Heart left ventricle (tissue), 16 donors: Measurements from ENCODE around the gene SLC30A7. TPM values are rescaled to one million over a fixed set of nuclear protein-coding genes. Genes with fewer than 3 reads are reported as not detected.

Experiments used
- ATAC-seq, 4 donors: fragments of 200-7000 bp; cut with Tn5 transposase; one replicate each; pipeline ENCODE4 v1.9.1; 2020 to 2022; ENCODE audit warnings: moderate library complexity in 4 of 4, mild to moderate bottlenecking in 3 of 4, moderate number of reproducible peaks in 1 of 4
- DNase-seq, 5 donors: peaks; one replicate each; pipeline ENCODE4 v3.0.0-alpha.2; 2020
- H3K27ac ChIP-seq, 12 donors: fragments of 200-600 bp; sonication (generic) in 4 of 12; one replicate each; pipeline versions ENCODE4 v1.5.0 to v1.8.0; 2016 to 2022; ENCODE audit warnings: mild to moderate bottlenecking in 2 of 12
- H3K27me3 ChIP-seq, 9 donors: fragments of 200-600 bp; sonication (generic) in 2 of 9; one replicate each; pipeline versions ENCODE4 v1.5.1 to v1.8.0; 2016 to 2022; ENCODE audit warnings: mild to moderate bottlenecking in 3 of 9
- H3K36me3 ChIP-seq, 9 donors: fragments of 200-600 bp; sonication (generic) in 2 of 9; one replicate each; pipeline versions ENCODE4 v1.5.0 to v1.8.0; 2018 to 2022; ENCODE audit warnings: mild to moderate bottlenecking in 2 of 9
- H3K4me1 ChIP-seq, 12 donors: fragments of 200-600 bp; sonication (generic) in 4 of 12; one replicate each; pipeline versions ENCODE4 v1.5.0 to v1.8.0; 2016 to 2022; ENCODE audit warnings: mild to moderate bottlenecking in 3 of 12
- H3K4me3 ChIP-seq, 12 donors: fragments of 200-600 bp; sonication (generic) in 4 of 12; one replicate each; pipeline versions ENCODE4 v1.5.0 to v1.8.0; 2017 to 2022; ENCODE audit warnings: mild to moderate bottlenecking in 9 of 12, moderate library complexity in 4 of 12
- H3K9me3 ChIP-seq, 12 donors: fragments of 200-600 bp; sonication (generic) in 4 of 12; one replicate each; pipeline versions ENCODE4 v1.5.0 to v1.8.0; 2016 to 2022; ENCODE audit warnings: mild to moderate bottlenecking in 1 of 12
- POLR2A ChIP-seq, 2 donors: fragments of 450-650 bp; IDR thresholded peaks; one replicate each; pipeline ENCODE4 v1.6.1; 2017; ENCODE audit warnings: antibody characterized with exemption in 2 of 2, mild to moderate bottlenecking in 2 of 2, moderate library complexity in 2 of 2
- WGBS, 4 donors: extraction: QIAGEN DNeasy Blood & Tissue Kit in 2 of 4; methylation state at CpG; one replicate each; pipeline versions ENCODE4 v1.1.5 to v1.1.7; 2013 to 2018; 5-methylcytosine and 5-hydroxymethylcytosine counted together
- intact Hi-C, 10 donors: fragments of 100-400 bp; cut with DNase I; formaldehyde crosslinking; loops; one replicate each; pipeline versions ENCODE4 v1.11.1 to v1.14.2; 2022
- polyA plus RNA-seq, 2 donors: library from polyadenylated mRNA; stranded (reverse); fragments of 200-250 nt; gene quantifications; one replicate each; pipeline ENCODE4 v1.2.3, GENCODE V29; 2013
- total RNA-seq, 9 donors: library from RNA; depleted of rRNA in 2 of 9; stranded (reverse); fragments of >200 nt in 2 of 9; fragmentation: NEBNext Ultra II Directional in 3 of 9; extraction: Animal tissue kit (Norgen Biotek cat#: 25700) in 3 of 9; gene quantifications; one replicate each; pipeline versions ENCODE4 v1.1.0 to v1.2.4, GENCODE V29; 2016 to 2023
- TF ChIP-seq, protein P1 (sequence below), 12 donors: fragments of 200-600 bp; sonication (generic) in 4 of 12; IDR thresholded peaks; one replicate each; pipeline versions ENCODE4 v1.5.0 to v1.8.0; 2018 to 2022; ENCODE audit warnings: antibody characterized with exemption in 12 of 12, mild to moderate bottlenecking in 5 of 12
- donor health status: ischemic (EF 13 %, LVEDD 7.1; RV severe dilation, severe dysfunction).
- donor health status: healthy with polysubstance abuse.
- donor health status: DM: no; HTN: yes; CAD: no.
- donor health status: DM: no; HTN: no; CAD: no.
- donor health status: ischemic (EF 25% LVEDD 6.9; RV normal size, moderate dysfunction).
- donor health status: ischemic (EF 25% LVEDD 5.7; RV mildly dilated, moderate dysfunction).
- donor health status: healthy.
- donor health status: DM: yes; HTN: yes; CAD: no.
- donor health status: ischemic (EF 35%, LVEDD 5.7; RV mildly dilated, moderate dysfunction).
- donor health status: nonischemic (EF 11% LVEDD 7.7; RV severe dilation, severe dysfunction).
- donor health status: DM: yes; HTN: yes; CAD: no.
- donor health status: PGD.
- donor health status: ischemic (EF 29% LVEDD 5.4; RV normal size, mild dysfunction).
- donor health status: nonischemic (EF 23%, LVEDD 6.1; RV moderate dilation, normal function).

Gene SLC30A7
- total and polyA plus RNA-seq, 11 donors, result 1.6 to 19.4 (median 4.8) TPM

DNA sequence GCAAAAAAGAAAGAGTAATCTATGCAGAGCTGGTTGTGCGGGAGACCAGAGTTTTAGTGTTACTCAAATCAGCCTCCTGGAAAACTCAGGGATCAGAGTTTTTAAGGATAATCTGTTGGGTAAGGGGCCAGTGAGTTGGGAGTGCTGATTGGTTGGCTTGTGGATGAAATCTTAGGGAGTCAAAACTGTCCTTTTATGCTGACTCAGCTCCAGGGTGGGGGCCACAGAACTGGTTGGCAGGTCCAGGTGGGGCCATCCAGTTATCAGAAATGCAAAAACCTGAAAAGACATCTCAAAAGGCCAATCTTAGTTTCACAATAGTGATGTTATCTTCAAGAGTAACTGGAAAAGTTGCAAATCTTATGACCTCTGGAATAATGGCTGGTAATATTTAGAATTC is 4.5 kb upstream of the SLC30A7 start:
- intact Hi-C loops, result loop anchor here in 1 of 10 donors (10.0 kb wide), 1 partner anchor 757 kb away; the partner anchor contains the start of genes SASS6 and TRMT13
- Histone ChIP-seq H3K9me3 (peaks cover 0 to 16% (median 0%) of the 10 kb centered on the region in 12 donors), H3K27me3 (no peaks in the 10 kb centered on the region), H3K36me3 (peaks cover 0 to under 1% (median 0%) of the 10 kb centered on the region in 9 donors), H3K4me1 (peaks cover 0 to 13% (median 5%) of the 10 kb centered on the region in 12 donors), H3K27ac (no peak overlapping the region), H3K4me3 (no peak overlapping the region)
- DNase-seq, result no peak
- WGBS, 4 donors, result 97 to 100% (median 99%) methylated on average over 1 of the region's 1 CpG
- ATAC-seq, result no peak
- TF ChIP-seq, protein P1, sequence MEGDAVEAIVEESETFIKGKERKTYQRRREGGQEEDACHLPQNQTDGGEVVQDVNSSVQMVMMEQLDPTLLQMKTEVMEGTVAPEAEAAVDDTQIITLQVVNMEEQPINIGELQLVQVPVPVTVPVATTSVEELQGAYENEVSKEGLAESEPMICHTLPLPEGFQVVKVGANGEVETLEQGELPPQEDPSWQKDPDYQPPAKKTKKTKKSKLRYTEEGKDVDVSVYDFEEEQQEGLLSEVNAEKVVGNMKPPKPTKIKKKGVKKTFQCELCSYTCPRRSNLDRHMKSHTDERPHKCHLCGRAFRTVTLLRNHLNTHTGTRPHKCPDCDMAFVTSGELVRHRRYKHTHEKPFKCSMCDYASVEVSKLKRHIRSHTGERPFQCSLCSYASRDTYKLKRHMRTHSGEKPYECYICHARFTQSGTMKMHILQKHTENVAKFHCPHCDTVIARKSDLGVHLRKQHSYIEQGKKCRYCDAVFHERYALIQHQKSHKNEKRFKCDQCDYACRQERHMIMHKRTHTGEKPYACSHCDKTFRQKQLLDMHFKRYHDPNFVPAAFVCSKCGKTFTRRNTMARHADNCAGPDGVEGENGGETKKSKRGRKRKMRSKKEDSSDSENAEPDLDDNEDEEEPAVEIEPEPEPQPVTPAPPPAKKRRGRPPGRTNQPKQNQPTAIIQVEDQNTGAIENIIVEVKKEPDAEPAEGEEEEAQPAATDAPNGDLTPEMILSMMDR (IDR thresholded peaks at IDR 0.05), result no peak
- TF ChIP-seq POLR2A (IDR thresholded peaks at IDR 0.05), result no peak

GRCh38 chr1:100892554-100892953 is 3.3 kb upstream of the SLC30A7 start:
- 94 to 97% (median 96%) methylated on average over 3 of the region's 3 CpGs for WGBS, 4 donors
- Histone ChIP-seq H3K4me1 (peaks cover 0 to 24% (median 17%) of the 10 kb centered on the region in 12 donors), H3K9me3 (peaks cover 0 to 16% (median 0%) of the 10 kb centered on the region in 12 donors), H3K36me3 (no peaks in the 10 kb centered on the region), H3K4me3 (no peak overlapping the region), H3K27ac (no peak overlapping the region), H3K27me3 (no peaks in the 10 kb centered on the region)
- DNase-seq (no peak), ATAC-seq (no peak)
- no peak for TF ChIP-seq POLR2A (IDR thresholded peaks at IDR 0.05)
- TF ChIP-seq, protein P1 (IDR thresholded peaks at IDR 0.05), result no peak
- intact Hi-C loops, result loop anchor here in 1 of 10 donors (10.0 kb wide), 1 partner anchor 758 kb away; the partner anchor contains the start of genes SASS6 and TRMT13

DNA sequence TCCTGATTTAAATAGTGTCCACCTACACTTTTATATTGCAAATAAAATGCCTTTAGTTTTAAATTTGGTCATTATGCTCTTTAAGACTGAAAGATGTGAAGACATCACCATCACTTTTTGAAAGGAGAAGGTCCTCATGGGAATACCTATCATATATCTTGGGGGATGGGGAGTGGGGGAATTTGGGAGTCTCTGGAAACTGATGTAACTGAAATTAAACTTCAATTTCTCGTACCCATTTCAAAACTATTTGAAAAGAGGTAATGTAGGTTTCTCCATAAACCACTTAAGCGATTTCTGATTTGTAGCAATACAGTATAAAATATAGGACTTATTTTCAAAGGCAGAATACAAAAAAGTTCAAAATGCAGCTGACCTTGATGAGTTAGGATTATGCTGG is 2.2 kb upstream of the SLC30A7 start:
- H3K4me3 ChIP-seq, result peak overlapping the region in 9 of 12 donors; percentile 73 to 94 (median 80)
- TF ChIP-seq, protein P1 (IDR thresholded peaks at IDR 0.05), result no peak
- TF ChIP-seq POLR2A (IDR thresholded peaks at IDR 0.05), result no peak
- intact Hi-C loops, result loop anchor here in 1 of 10 donors (10.0 kb wide), 1 partner anchor 759 kb away; the partner anchor contains the start of genes SASS6 and TRMT13
- DNase-seq (no peak), ATAC-seq (no peak)
- peaks cover 0 to 9% (median under 1%) of the 10 kb centered on the region in 9 donors for H3K36me3 ChIP-seq
- no peaks in the 10 kb centered on the region for H3K27me3 ChIP-seq
- 47 to 63% (median 49%) methylated on average over 2 of the region's 2 CpGs for WGBS, 4 donors
- peaks cover 0 to 16% (median 0%) of the 10 kb centered on the region in 12 donors for H3K9me3 ChIP-seq
- peak overlapping the region in 1 of 12 donors; percentile 94 for H3K27ac ChIP-seq
- peaks cover 0 to 34% (median 21%) of the 10 kb centered on the region in 12 donors for H3K4me1 ChIP-seq

- peaks cover 0 to 20% (median 12%) of the 10 kb centered on the region in 9 donors for H3K36me3 ChIP-seq
- TF ChIP-seq POLR2A (IDR thresholded peaks at IDR 0.05), result peak in 1 of 2 donors; percentile 30
- TF ChIP-seq, protein P1 (IDR thresholded peaks at IDR 0.05), result no peak
- no peaks in the 10 kb centered on the region for H3K27me3 ChIP-seq
- ATAC-seq (peak; percentile 79 to 86 (median 84)), DNase-seq (peak; percentile 88 to 92 (median 90))
- H3K27ac ChIP-seq, result peak within 1 kb of the TSS; percentile 86 to 98 (median 95)
- peak within 1 kb of the TSS; percentile 72 to 94 (median 80) for H3K4me3 ChIP-seq
- intact Hi-C loops, result loop anchor here in 3 of 10 donors (5.0 to 10.0 kb wide), 2 partner anchors 760 to 763 kb away; partner anchors contain the start of genes SASS6 (in 3 of the 3) and TRMT13 (in 3 of the 3)
- 0% methylated on average over 47 of the region's 47 CpGs for WGBS, 4 donors
- H3K4me1 ChIP-seq, result peaks cover 0 to 37% (median 21%) of the 10 kb centered on the region in 12 donors
- H3K9me3 ChIP-seq, result peaks cover 0 to 6% (median 0%) of the 10 kb centered on the region in 12 donors
Observed at GRCh38 chr1:100894603-100895539, 1.0 kb upstream of the SLC30A7 start, which contains the start of gene EXTL2. TSS of gene EXTL2 (minus strand) at chr1:100894842. CDS start at chr1:100888757, 6,085 bp downstream.
